ENCODE results near the gene RBM33.

Gene RBM33

GRCh38 chr7:155644178-155644970 is at the start of gene RBM33:
Gene RBM33 (plus strand): TSS chr7:155644661. CDS start chr7:155644877, 216 bp downstream.
- Histone ChIP-seq H3K9me3 (ENCODE audit: severe bottlenecking) (peaks cover 9% of the 10 kb centered on the region), H3K4me1 (ENCODE audit: insufficient read depth, poor library complexity, severe bottlenecking) (peaks cover 8% of the 10 kb centered on the region), H3K27ac (ENCODE audit: poor library complexity, severe bottlenecking) (peak within 1 kb of the TSS; percentile 77), H3K4me3 (ENCODE audit: severe bottlenecking) (peak within 1 kb of the TSS; percentile 94), H3K27me3 (ENCODE audit: insufficient read depth, poor library complexity, severe bottlenecking) (no peaks in the 10 kb centered on the region), H3K36me3 (ENCODE audit: low read depth) (peaks cover 51% of the 10 kb centered on the region)
- DNase-seq (ENCODE audit: low spot score) (peak; percentile 73), ATAC-seq (ENCODE audit: low read depth) (peak; percentile 78)
- no peak for TF ChIP-seq CTCF (IDR thresholded peaks at IDR 0.05; ENCODE audit: poor library complexity, severe bottlenecking)

- no peaks in the 10 kb centered on the region for H3K27me3 ChIP-seq (ENCODE audit: insufficient read depth, poor library complexity, severe bottlenecking)
- no peak overlapping the region for H3K4me3 ChIP-seq (ENCODE audit: severe bottlenecking)
- no peak overlapping the region for H3K27ac ChIP-seq (ENCODE audit: poor library complexity, severe bottlenecking)
- no peaks in the 10 kb centered on the region for H3K36me3 ChIP-seq (ENCODE audit: low read depth)
- ATAC-seq (ENCODE audit: low read depth) (peak; percentile 62), DNase-seq (ENCODE audit: low spot score) (no peak)
- no peak for TF ChIP-seq CTCF (IDR thresholded peaks at IDR 0.05; ENCODE audit: poor library complexity, severe bottlenecking)
- H3K4me1 ChIP-seq (ENCODE audit: insufficient read depth, poor library complexity, severe bottlenecking), result peaks cover 40% of the 10 kb centered on the region
- peaks cover 2% of the 10 kb centered on the region for H3K9me3 ChIP-seq (ENCODE audit: severe bottlenecking)
Observed at GRCh38 chr7:155594961-155595366, 49.5 kb upstream of the RBM33 start.

- H3K36me3 ChIP-seq (ENCODE audit: low read depth), result no peaks in the 10 kb centered on the region
- TF ChIP-seq CTCF (IDR thresholded peaks at IDR 0.05; ENCODE audit: poor library complexity, severe bottlenecking), result no peak
- H3K27me3 ChIP-seq (ENCODE audit: insufficient read depth, poor library complexity, severe bottlenecking), result no peaks in the 10 kb centered on the region
- DNase-seq (ENCODE audit: low spot score) (no peak), ATAC-seq (ENCODE audit: low read depth) (peak; percentile 44; the same call in 2 of the 3 replicates)
- H3K9me3 ChIP-seq (ENCODE audit: severe bottlenecking), result peaks cover 2% of the 10 kb centered on the region
- H3K4me1 ChIP-seq (ENCODE audit: insufficient read depth, poor library complexity, severe bottlenecking), result peaks cover 31% of the 10 kb centered on the region
- no peak overlapping the region for H3K4me3 ChIP-seq (ENCODE audit: severe bottlenecking)
- H3K27ac ChIP-seq (ENCODE audit: poor library complexity, severe bottlenecking), result peak overlapping the region; percentile 68
Observed at GRCh38 chr7:155597753-155598140, 46.7 kb upstream of the RBM33 start.

GRCh38 chr7:155598810-155599210 is 45.7 kb upstream of the RBM33 start:
- no peak for DNase-seq (ENCODE audit: low spot score)
- peak; percentile 45; the same call in 1 of the 3 replicates for ATAC-seq (ENCODE audit: low read depth)
- H3K36me3 ChIP-seq (ENCODE audit: low read depth), result no peaks in the 10 kb centered on the region
- TF ChIP-seq CTCF (IDR thresholded peaks at IDR 0.05; ENCODE audit: poor library complexity, severe bottlenecking), result peak; percentile 96
- no peak overlapping the region for H3K27ac ChIP-seq (ENCODE audit: poor library complexity, severe bottlenecking)
- H3K4me3 ChIP-seq (ENCODE audit: severe bottlenecking), result no peak overlapping the region
- peaks cover 25% of the 10 kb centered on the region for H3K4me1 ChIP-seq (ENCODE audit: insufficient read depth, poor library complexity, severe bottlenecking)
- H3K9me3 ChIP-seq (ENCODE audit: severe bottlenecking), result peaks cover 2% of the 10 kb centered on the region
- no peaks in the 10 kb centered on the region for H3K27me3 ChIP-seq (ENCODE audit: insufficient read depth, poor library complexity, severe bottlenecking)

GRCh38 chr7:155602156-155602555 is 42.3 kb upstream of the RBM33 start:
- ATAC-seq (ENCODE audit: low read depth), result no peak
- Histone ChIP-seq H3K4me1 (ENCODE audit: insufficient read depth, poor library complexity, severe bottlenecking) (peaks cover 11% of the 10 kb centered on the region), H3K36me3 (ENCODE audit: low read depth) (no peaks in the 10 kb centered on the region), H3K27ac (ENCODE audit: poor library complexity, severe bottlenecking) (no peak overlapping the region), H3K4me3 (ENCODE audit: severe bottlenecking) (no peak overlapping the region), H3K9me3 (ENCODE audit: severe bottlenecking) (peaks cover 2% of the 10 kb centered on the region), H3K27me3 (ENCODE audit: insufficient read depth, poor library complexity, severe bottlenecking) (no peaks in the 10 kb centered on the region)
- no peak for DNase-seq (ENCODE audit: low spot score)
- no peak for TF ChIP-seq CTCF (IDR thresholded peaks at IDR 0.05; ENCODE audit: poor library complexity, severe bottlenecking)
